SK-N-SH (cell line): Measurements from ENCODE around the gene CLASRP. TPM values are rescaled to one million over a fixed set of nuclear protein-coding genes. Genes with fewer than 3 reads are reported as not detected.

ENCODE experiments used
- CTCF ChIA-PET: fragments of 300-600, 350-600 bp; formaldehyde crosslinking; extraction: SDS; loops from one replicate; lab custom pipeline; 2021; lab: Yijun Ruan, JAX
- POLR2A ChIA-PET: fragments of 350-600 bp; sonication (Branson Sonifier 250); formaldehyde crosslinking; extraction: SDS; loops from one replicate; lab custom pipeline; 2020; ENCODE audit warnings: antibody characterized with exemption, inconsistent platforms; lab: Yijun Ruan, JAX
- DNase-seq: peaks from one replicate; pipeline ENCODE4 v3.0.0; 2012
- H2AFZ ChIP-seq: fragments of 200-600 bp; sonication (generic); 2 replicates; pipeline ENCODE4 v1.8.1; 2016; ENCODE audit warnings: antibody characterized with exemption, mild to moderate bottlenecking, low read depth
- H3F3A ChIP-seq: fragments of 200-600 bp; sonication (generic); replicated peaks from 2 replicates; pipeline ENCODE3; 2016; ENCODE audit warnings: antibody characterized with exemption, mild to moderate bottlenecking; ENCODE audit not compliant: insufficient read depth
- H3K27ac ChIP-seq, 2 experiments: fragments of 200-500 bp in 1 of 2; fragments of 200-600 bp in 1 of 2; sonication (Bioruptor generic) in 1 of 2; sonication (generic), shearing (Covaris generic) in 1 of 2; 2 replicates each; pipeline versions ENCODE4 v1.5.1 to v1.6.1; 2014 to 2016; ENCODE audit warnings: low read depth in 2 of 2, inconsistent platforms in 1 of 2, low read length in 1 of 2, mild to moderate bottlenecking in 1 of 2, mixed read lengths in 1 of 2
- H3K27me3 ChIP-seq: fragments of 200-600 bp; sonication (generic), shearing (Covaris generic); 2 replicates; pipeline ENCODE4 v1.6.1; 2016; ENCODE audit warnings: mixed run types; ENCODE audit not compliant: insufficient read depth
- H3K36me3 ChIP-seq, 2 experiments: fragments of 200-500 bp in 1 of 2; fragments of 200-600 bp in 1 of 2; sonication (Bioruptor generic) in 1 of 2; sonication (generic) in 1 of 2; replicated peaks in 1 of 2; 2 replicates each; pipeline versions ENCODE3 to v1.5.1; 2014 to 2016; ENCODE audit warnings: low read length in 1 of 2, mild to moderate bottlenecking in 1 of 2; ENCODE audit not compliant: insufficient read depth in 2 of 2, control insufficient read depth in 1 of 2
- H3K4me1 ChIP-seq, 2 experiments: fragments of 200-500 bp in 1 of 2; fragments of 200-600 bp in 1 of 2; sonication (Bioruptor generic) in 1 of 2; sonication (generic), shearing (Covaris generic) in 1 of 2; 2 replicates each; pipeline versions ENCODE4 v1.5.1 to v1.6.1; 2014 to 2016; ENCODE audit warnings: low read depth in 1 of 2, low read length in 1 of 2, mixed run types in 1 of 2; ENCODE audit not compliant: insufficient read depth in 2 of 2, control insufficient read depth in 1 of 2
- H3K4me2 ChIP-seq: fragments of 200-600 bp; sonication (generic), shearing (Covaris generic); 2 replicates; pipeline ENCODE4 v1.6.1; 2017; ENCODE audit warnings: mixed run types
- H3K4me3 ChIP-seq, 2 experiments: fragments of 200-500 bp in 1 of 2; fragments of 200-600 bp in 1 of 2; sonication (Bioruptor generic) in 1 of 2; sonication (generic), shearing (Covaris generic) in 1 of 2; 2 replicates each; pipeline versions ENCODE4 v1.5.1 to v1.8.1; 2014 to 2016; ENCODE audit warnings: low read depth in 2 of 2, inconsistent platforms in 1 of 2, low read length in 1 of 2, mild to moderate bottlenecking in 1 of 2, mixed read lengths in 1 of 2, moderate library complexity in 1 of 2
- H3K79me2 ChIP-seq: fragments of 200-600 bp; sonication (generic); 2 replicates; pipeline ENCODE4 v1.8.1; 2017; ENCODE audit warnings: mild to moderate bottlenecking; ENCODE audit not compliant: insufficient read depth
- H3K9ac ChIP-seq: fragments of 200-600 bp; sonication (generic); 2 replicates; pipeline ENCODE4 v1.6.1; 2017; ENCODE audit warnings: mixed run types
- H3K9me2 ChIP-seq: fragments of 200-600 bp; sonication (generic); 2 replicates; pipeline ENCODE4 v1.6.1; 2017; ENCODE audit warnings: mixed run types
- H3K9me3 ChIP-seq: fragments of 200-600 bp; sonication (generic); 2 replicates; pipeline ENCODE4 v1.6.1; 2017; ENCODE audit warnings: mixed run types, mild to moderate bottlenecking, moderate library complexity
- H4K20me1 ChIP-seq: fragments of 200-600 bp; sonication (generic); 2 replicates; pipeline ENCODE4 v1.6.1; 2017; ENCODE audit warnings: mild to moderate bottlenecking, mixed run types; ENCODE audit not compliant: insufficient read depth
- CHD2 ChIP-seq: fragments of 150-350 bp; IDR thresholded peaks from 2 replicates; pipeline ENCODE4 v1.6.1; 2018; ENCODE audit warnings: low read length; ENCODE audit not compliant: partially characterized antibody
- CTCF ChIP-seq: fragments of 200-600 bp; sonication (generic); IDR thresholded peaks from 2 replicates; pipeline ENCODE4 v1.6.1; 2017; ENCODE audit warnings: antibody characterized with exemption, mild to moderate bottlenecking, moderate library complexity
- EP300 ChIP-seq, 2 experiments: IDR thresholded peaks; 2 replicates each; pipeline versions ENCODE4 v1.4.0 to v1.6.1; 2012; ENCODE audit warnings: borderline replicate concordance in 1 of 2, low read depth in 1 of 2, low read length in 1 of 2
- FOSL2 ChIP-seq: IDR thresholded peaks from 2 replicates; pipeline ENCODE4 v1.4.0; 2012; ENCODE audit warnings: low read depth, mild to moderate bottlenecking, moderate library complexity, borderline replicate concordance
- FOXM1 ChIP-seq: IDR thresholded peaks from 2 replicates; pipeline ENCODE4 v1.4.0; 2012; ENCODE audit warnings: low read depth, mild to moderate bottlenecking
- GABPA ChIP-seq: IDR thresholded peaks from 2 replicates; pipeline ENCODE4 v1.4.0; 2012; ENCODE audit warnings: low read depth, mild to moderate bottlenecking
- GATA2 ChIP-seq: sonication (generic); formaldehyde crosslinking; IDR thresholded peaks from 2 replicates; pipeline ENCODE4 v1.5.0; 2020; ENCODE audit warnings: mild to moderate bottlenecking, missing genetic modification reagents
- IRF3 ChIP-seq: fragments of 150-350 bp; IDR thresholded peaks from 2 replicates; pipeline ENCODE4 v1.6.1; 2016; ENCODE audit warnings: mild to moderate bottlenecking, low read depth, low read length
- JUND ChIP-seq: IDR thresholded peaks from 2 replicates; pipeline ENCODE4 v1.4.0; 2012
- MAX ChIP-seq: IDR thresholded peaks from 2 replicates; pipeline ENCODE4 v1.4.0; 2012; ENCODE audit warnings: low read depth
- MEF2A ChIP-seq: IDR thresholded peaks from 2 replicates; pipeline ENCODE4 v1.4.0; 2012; ENCODE audit warnings: low read depth, borderline replicate concordance
- MXI1 ChIP-seq: IDR thresholded peaks from 2 replicates; pipeline ENCODE4 v1.6.1; 2012; ENCODE audit warnings: mild to moderate bottlenecking, low read depth, low read length, improper control_type of control experiment
- NFIC ChIP-seq: IDR thresholded peaks from 2 replicates; pipeline ENCODE4 v1.4.0; 2012; ENCODE audit warnings: borderline replicate concordance
- POLR2AphosphoS5 ChIP-seq: IDR thresholded peaks from 2 replicates; pipeline ENCODE4 v1.6.1; 2012; ENCODE audit warnings: low read depth, low read length
- RAD21 ChIP-seq: IDR thresholded peaks from 2 replicates; pipeline ENCODE4 v1.6.1; 2012; ENCODE audit warnings: mild to moderate bottlenecking, low read length
- RCOR1 ChIP-seq: fragments of 150-350 bp; IDR thresholded peaks from 2 replicates; pipeline ENCODE4 v1.6.1; 2017; ENCODE audit warnings: antibody characterized with exemption, low read length
- REST ChIP-seq: IDR thresholded peaks from 2 replicates; pipeline ENCODE4 v1.6.1; 2012; ENCODE audit warnings: mild to moderate bottlenecking, low read depth, low read length, moderate library complexity
- RFX5 ChIP-seq: IDR thresholded peaks from 2 replicates; pipeline ENCODE4 v1.6.1; 2012; ENCODE audit warnings: mild to moderate bottlenecking, improper control_type of control experiment, low read length
- RXRA ChIP-seq: IDR thresholded peaks from 2 replicates; pipeline ENCODE4 v1.4.0; 2012; ENCODE audit warnings: low read depth, mild to moderate bottlenecking, borderline replicate concordance
- SIN3A ChIP-seq: IDR thresholded peaks from 2 replicates; pipeline ENCODE4 v1.6.1; 2012; ENCODE audit warnings: low read depth, mild to moderate bottlenecking, low read length, moderate library complexity, borderline replicate concordance
- SMC3 ChIP-seq: IDR thresholded peaks from 2 replicates; pipeline ENCODE4 v1.6.1; 2012; ENCODE audit warnings: low read depth, low read length, improper control_type of control experiment
- TAF1 ChIP-seq: IDR thresholded peaks from 2 replicates; pipeline ENCODE4 v1.6.1; 2012; ENCODE audit warnings: low read depth, mild to moderate bottlenecking, low read length, moderate library complexity, borderline replicate concordance
- USF1 ChIP-seq: IDR thresholded peaks from 2 replicates; pipeline ENCODE4 v1.4.0; 2012; ENCODE audit warnings: low read depth, borderline replicate concordance
- USF2 ChIP-seq: fragments of 150-350 bp; IDR thresholded peaks from 2 replicates; pipeline ENCODE4 v1.6.1; 2017; ENCODE audit warnings: antibody characterized with exemption, low read length, low read depth, borderline replicate concordance
- YY1 ChIP-seq: IDR thresholded peaks from 2 replicates; pipeline ENCODE4 v1.4.0; 2012; ENCODE audit warnings: low read depth, mild to moderate bottlenecking
- WGBS: methylation state at CpG from one replicate; pipeline ENCODE4 v1.1.6; 2017; ENCODE audit warnings: low lambda C conversion rate; 5-methylcytosine and 5-hydroxymethylcytosine counted together
- polyA plus RNA-seq, 3 experiments: library from polyadenylated mRNA; depleted of rRNA; stranded (reverse); fragments of >200 nt; gene quantifications; 2 replicates each; pipeline ENCODE4 v1.2.3, GENCODE V29; 2012

Gene CLASRP
- polyA plus RNA-seq, 1 of the 3 experiments (the other 2 are of a cell fraction), result 54.8 TPM

- CTCF ChIA-PET, result no interaction called here
- no peaks in the 10 kb centered on the region for H3K27me3 ChIP-seq
- H3F3A ChIP-seq, result peaks cover 13% of the 10 kb centered on the region
- no peaks in the 10 kb centered on the region for H3K36me3 ChIP-seq
- H3K9me2 ChIP-seq, result no peaks in the 10 kb centered on the region
- H3K9ac ChIP-seq, result 0 out of 2 replicates have a peak overlapping the region, but pooled peaks have one; percentile 24
- H3K27ac ChIP-seq, result peak overlapping the region; percentile 32 to 84
- WGBS, result 59% methylated on average over 16 of the region's 16 CpGs
- H3K79me2 ChIP-seq, result peaks cover 99% of the 10 kb centered on the region
- no peaks in the 10 kb centered on the region for H3K9me3 ChIP-seq
- peaks cover 87% of the 10 kb centered on the region for H4K20me1 ChIP-seq
- no peak overlapping the region for H2AFZ ChIP-seq
- peak overlapping the region in 1 of 2 experiments; percentile 23; a peak in 1 of 4 replicates for H3K4me3 ChIP-seq
- POLR2A ChIA-PET, result no interaction called here
- H3K4me1 ChIP-seq, result peaks cover 24 to 32% of the 10 kb centered on the region in 2 experiments; a peak in 3 of 4 replicates
- H3K4me2 ChIP-seq, result peak overlapping the region; percentile 77
- no peak for DNase-seq
- TF ChIP-seq USF1 (peak; percentile 75; the same call in 1 of the 2 replicates), REST (no peak), EP300 (IDR thresholded peaks at IDR 0.05; ENCODE audit: borderline replicate concordance in 1 of 2, low read depth in 1 of 2, low read length in 1 of 2) (no peak), NFIC (no peak), MAX (peak; percentile 88), CTCF (no peak), RAD21 (no peak), USF2 (no peak), GATA2 (CRISPR knock-in tag) (no peak), CHD2 (no peak), JUND (peak; percentile 87), IRF3 (no peak), RFX5 (no peak), GABPA (no peak), FOSL2 (peak; percentile 96), YY1 (no peak), RCOR1 (no peak), FOXM1 (no peak), RXRA (no peak), MEF2A (no peak), SMC3 (no peak), SIN3A (peak; percentile 48), MXI1 (no peak), TAF1 (no peak), POLR2AphosphoS5 (no peak)
These were observed 59.1 kb downstream of the CLASRP start for GRCh38 chr19:45097776-45098520.
